ENCODE measurements around the gene RARB. TPM values are rescaled to one million over a fixed set of nuclear protein-coding genes. Genes with fewer than 3 reads are reported as not detected.
A peak's percentile ranks its signal among the peaks of the same experiment; 100 is the strongest.

RARB gene
- total RNA-seq, 3 donors from 2014 or later, result 1.2 to 8.7 (median 1.9) TPM

GRCh38 chr3:25618028-25618427 lies 190.0 kb downstream of the RARB start:
- Histone ChIP-seq H3K4me3 (no peak overlapping the region), H3K4me1 (ENCODE audit: low read depth) (no peaks in the 10 kb centered on the region), H3K9me3 (no peaks in the 10 kb centered on the region), H3K36me3 (ENCODE audit: low read depth) (no peaks in the 10 kb centered on the region)
- intact Hi-C loops (cut with DNase I, micrococcal nuclease), result no loop called here
- no peak for DNase-seq
- peak; percentile 56 for ATAC-seq
- no peak for TF ChIP-seq CTCF (IDR thresholded peaks at IDR 0.05)

- Histone ChIP-seq H3K9me3 (no peaks in the 10 kb centered on the region), H3K4me1 (ENCODE audit: low read depth) (no peaks in the 10 kb centered on the region), H3K36me3 (ENCODE audit: low read depth) (no peaks in the 10 kb centered on the region), H3K4me3 (no peak overlapping the region)
- intact Hi-C loops (cut with DNase I, micrococcal nuclease), result no loop called here
- TF ChIP-seq CTCF (IDR thresholded peaks at IDR 0.05), result no peak
- no peak for ATAC-seq
- DNase-seq, result no peak
Measured at GRCh38 chr3:25619382-25619781, 191.3 kb downstream of the RARB start.

GRCh38 chr3:25620493-25620892 lies 192.4 kb downstream of the RARB start:
- no peak for TF ChIP-seq CTCF (IDR thresholded peaks at IDR 0.05)
- Histone ChIP-seq H3K9me3 (no peaks in the 10 kb centered on the region), H3K4me1 (ENCODE audit: low read depth) (no peaks in the 10 kb centered on the region), H3K36me3 (ENCODE audit: low read depth) (no peaks in the 10 kb centered on the region), H3K4me3 (no peak overlapping the region)
- no peak for ATAC-seq
- intact Hi-C loops (cut with DNase I, micrococcal nuclease), result no loop called here
- DNase-seq, result no peak

- intact Hi-C loops (cut with DNase I, micrococcal nuclease), result no loop called here
- no peak for DNase-seq
- no peaks in the 10 kb centered on the region for H3K4me1 ChIP-seq (ENCODE audit: low read depth)
- H3K36me3 ChIP-seq (ENCODE audit: low read depth), result no peaks in the 10 kb centered on the region
- no peak overlapping the region for H3K4me3 ChIP-seq
- ATAC-seq, result no peak
- no peaks in the 10 kb centered on the region for H3K9me3 ChIP-seq
- no peak for TF ChIP-seq CTCF (IDR thresholded peaks at IDR 0.05)
Measured at GRCh38 chr3:25621087-25621486, 193.0 kb downstream of the RARB start.

- H3K4me3 ChIP-seq, result no peak overlapping the region
- H3K36me3 ChIP-seq (ENCODE audit: low read depth), result no peaks in the 10 kb centered on the region
- DNase-seq, result no peak
- no peak for ATAC-seq
- no peaks in the 10 kb centered on the region for H3K9me3 ChIP-seq
- TF ChIP-seq CTCF (IDR thresholded peaks at IDR 0.05), result no peak
- intact Hi-C loops (cut with DNase I, micrococcal nuclease), result no loop called here
- H3K4me1 ChIP-seq (ENCODE audit: low read depth), result no peaks in the 10 kb centered on the region
Measured at GRCh38 chr3:25631989-25632388, 203.9 kb downstream of the RARB start.

- Histone ChIP-seq H3K4me3 (no peak overlapping the region), H3K36me3 (ENCODE audit: low read depth) (no peaks in the 10 kb centered on the region), H3K9me3 (no peaks in the 10 kb centered on the region), H3K4me1 (ENCODE audit: low read depth) (no peaks in the 10 kb centered on the region)
- no peak for DNase-seq
- intact Hi-C loops (cut with DNase I, micrococcal nuclease), result no loop called here
- no peak for TF ChIP-seq CTCF (IDR thresholded peaks at IDR 0.05)
- no peak for ATAC-seq
Measured at GRCh38 chr3:25633919-25634318, 205.9 kb downstream of the RARB start.
